ENCODE results near the gene CNOT11.

The CNOT11 gene

DNA sequence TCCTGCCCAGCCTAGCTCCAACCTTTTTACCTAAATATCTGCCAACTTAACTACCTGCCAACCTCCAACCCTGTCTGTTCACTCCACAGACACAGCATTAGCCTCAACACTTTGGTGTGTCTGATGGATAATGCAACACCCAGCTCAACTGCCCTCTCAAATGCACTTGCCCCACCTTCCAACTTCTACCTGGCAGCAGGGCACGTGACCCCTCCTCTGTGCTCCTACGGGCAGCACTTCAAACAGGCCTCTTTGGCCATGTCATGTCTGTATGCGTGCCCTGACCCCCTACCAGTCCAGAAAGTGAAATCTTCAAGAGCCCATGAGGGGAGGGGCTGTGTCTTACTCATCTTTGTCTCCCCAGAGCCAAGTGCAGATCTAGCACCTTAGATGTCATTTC lies 30.3 kb downstream of the CNOT11 start:
- DNase-seq = no peak

DNA sequence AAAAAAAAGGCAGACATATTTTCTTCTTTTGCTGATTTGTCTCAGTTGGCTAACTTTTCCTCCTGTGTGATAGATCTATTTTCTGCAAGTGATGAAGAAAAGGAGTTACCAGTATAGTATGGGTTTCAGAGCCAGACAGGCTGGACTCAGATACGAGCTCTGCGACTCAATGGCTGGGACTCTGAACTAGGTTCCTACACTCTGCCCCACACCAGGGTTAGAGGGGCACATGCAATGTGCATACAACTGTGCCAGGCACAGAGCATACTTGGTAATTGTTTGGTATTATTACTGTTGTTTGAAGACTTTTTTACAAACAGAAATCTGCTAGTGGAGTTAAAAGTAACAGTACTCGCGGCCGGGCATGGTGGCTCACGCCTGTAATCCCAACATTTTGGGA lies 34.0 kb downstream of the CNOT11 start:
- no peak for DNase-seq

DNA sequence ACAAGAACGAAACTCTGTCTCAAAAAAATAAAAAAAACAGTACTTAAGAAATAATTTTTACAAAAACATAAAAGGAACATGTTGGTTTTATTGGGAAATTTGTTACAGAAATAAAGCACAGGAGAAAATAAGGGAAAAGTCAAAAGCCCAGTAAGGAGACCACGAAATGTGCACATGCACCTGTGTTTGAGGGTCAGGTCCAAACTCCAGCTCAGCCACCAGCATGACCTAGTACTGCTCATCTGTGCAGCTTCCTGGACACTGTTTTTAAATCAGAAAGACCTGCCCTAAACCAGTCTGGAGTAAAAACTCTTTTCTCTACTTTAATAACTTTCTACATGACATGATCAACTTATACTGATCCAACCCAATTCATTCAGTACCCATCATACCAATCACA lies 34.6 kb downstream of the CNOT11 start:
- no peak for DNase-seq

DNA sequence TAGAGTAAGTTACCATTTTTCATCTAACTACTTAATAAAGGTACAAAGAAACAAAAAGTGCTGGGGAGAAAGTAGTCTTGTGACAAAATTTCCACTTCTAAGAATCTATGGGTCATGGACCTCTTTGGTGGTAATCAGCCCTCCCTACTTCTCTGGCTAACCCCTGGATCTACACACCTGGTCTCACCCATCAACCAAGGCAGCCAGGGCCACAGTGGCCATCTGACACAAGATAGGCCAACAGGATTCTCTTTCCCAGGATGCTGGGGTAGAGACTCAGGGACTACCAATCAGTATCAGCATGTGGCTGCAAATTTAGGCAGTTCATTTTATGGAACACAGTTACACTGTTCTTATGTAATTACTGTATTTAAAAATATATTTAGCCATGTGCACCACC lies 38.0 kb downstream of the CNOT11 start:
- DNase-seq = no peak

DNA sequence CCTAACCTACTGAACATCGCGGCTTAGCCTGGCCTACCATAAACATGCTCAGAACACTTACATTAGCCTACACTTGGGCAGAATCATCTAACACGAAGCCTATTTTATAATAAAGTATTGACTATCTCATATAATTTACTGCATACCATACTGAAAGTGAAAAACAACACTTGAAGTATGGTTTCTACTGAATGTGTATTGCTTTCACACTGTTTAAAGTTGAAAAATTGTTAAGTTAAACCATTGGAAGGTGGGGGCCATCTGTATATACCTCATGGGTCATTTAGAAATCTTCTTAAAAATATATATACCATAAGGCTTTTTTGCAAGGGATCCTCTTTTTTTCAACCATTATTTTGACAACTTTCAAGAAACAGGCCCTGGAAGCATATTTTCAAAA lies 39.3 kb downstream of the CNOT11 start:
- DNase-seq = no peak

DNA sequence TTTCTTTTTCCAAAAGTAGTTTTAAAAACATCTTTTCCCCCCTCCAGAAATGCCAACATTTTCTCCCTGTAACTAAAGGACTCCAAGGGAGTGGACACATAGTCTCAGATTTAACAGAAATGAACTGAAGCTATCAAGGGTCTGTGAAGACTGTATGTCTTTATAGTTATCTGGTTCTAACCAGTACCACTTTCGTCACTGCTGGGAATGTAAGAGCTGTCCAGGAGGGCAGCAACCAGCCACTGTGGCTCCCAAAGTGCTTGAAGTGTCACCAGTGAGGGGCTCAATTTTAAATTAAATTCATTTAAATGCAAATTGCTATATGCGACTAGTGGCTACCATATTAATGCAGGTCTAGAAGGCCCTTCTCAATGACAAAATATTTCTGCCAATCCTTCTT lies 40.9 kb downstream of the CNOT11 start:
- no peak for DNase-seq

DNA sequence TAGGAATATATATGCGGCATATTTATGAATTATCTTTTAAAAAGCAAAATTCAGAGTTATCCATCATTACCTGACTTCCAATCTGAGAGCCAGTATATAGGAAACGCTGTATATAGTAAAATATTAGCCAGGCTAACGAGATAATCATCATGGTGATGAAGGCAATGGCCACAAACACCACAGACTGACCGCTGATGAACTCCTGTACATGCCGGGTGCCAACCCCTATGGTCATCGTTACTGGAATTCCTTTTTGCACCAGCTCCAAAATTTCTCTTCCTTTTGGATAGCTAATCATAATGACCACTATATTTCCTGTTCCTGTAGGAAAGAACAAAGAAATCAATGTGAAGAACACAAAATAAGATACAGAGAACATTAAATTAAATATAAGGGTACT lies 42.2 kb downstream of the CNOT11 start:
- no peak for DNase-seq

DNA sequence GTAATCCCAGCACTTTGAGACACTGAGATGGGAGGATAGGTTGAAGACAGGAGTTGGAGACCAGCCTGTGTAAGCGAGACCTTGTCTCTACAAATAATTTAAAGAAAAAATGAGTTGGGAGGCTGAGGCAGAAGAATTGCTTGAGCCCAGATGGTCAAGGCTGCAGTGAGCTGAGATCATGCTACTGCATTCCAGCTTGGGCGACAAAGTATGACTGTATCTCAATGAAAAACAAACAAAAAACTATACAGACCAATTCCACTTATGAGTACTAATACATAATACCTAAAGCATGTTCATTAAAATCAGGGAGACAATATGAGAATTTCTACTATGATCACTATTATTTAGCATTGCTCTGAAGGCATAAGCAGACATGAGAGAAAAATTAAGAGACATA lies 43.2 kb downstream of the CNOT11 start:
- no peak for DNase-seq

DNA sequence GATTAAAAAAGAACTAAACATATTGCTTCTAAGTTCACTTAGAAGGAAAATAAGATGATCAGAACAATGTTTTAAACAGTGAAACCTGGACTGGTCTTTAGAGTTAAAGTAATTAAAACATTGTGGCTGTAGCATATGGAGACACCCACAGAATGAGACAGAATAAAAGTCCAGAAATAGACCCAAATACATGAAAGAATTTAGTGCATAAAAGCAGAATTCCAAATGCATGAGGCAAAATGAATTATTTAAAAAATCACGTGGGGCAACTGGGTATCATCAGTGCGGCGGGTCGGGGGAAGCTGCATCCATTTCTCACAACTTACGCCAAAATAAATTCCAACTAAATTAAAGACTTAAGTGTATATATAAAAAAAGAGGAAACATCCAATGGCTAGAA lies 43.7 kb downstream of the CNOT11 start:
- no peak for DNase-seq

DNA sequence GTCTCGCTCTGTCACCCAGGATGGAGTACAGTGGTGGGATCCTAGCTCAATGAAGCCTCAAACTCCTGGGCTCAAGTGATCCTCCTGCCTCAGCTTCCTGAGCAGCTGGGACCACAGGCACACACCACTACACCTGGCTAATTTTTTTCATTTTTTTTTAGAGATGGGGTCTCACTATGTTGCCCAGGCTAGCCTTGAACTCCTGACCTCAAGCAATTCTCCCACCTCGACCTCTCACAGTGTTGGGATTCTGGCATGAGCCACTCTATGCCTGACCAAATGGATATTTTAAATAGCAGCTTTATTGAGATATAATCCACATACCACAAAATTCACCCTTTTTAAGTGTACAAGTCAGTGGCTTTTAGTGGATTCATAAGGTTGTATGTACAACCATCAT lies 44.7 kb downstream of the CNOT11 start:
- no peak for DNase-seq

DNA sequence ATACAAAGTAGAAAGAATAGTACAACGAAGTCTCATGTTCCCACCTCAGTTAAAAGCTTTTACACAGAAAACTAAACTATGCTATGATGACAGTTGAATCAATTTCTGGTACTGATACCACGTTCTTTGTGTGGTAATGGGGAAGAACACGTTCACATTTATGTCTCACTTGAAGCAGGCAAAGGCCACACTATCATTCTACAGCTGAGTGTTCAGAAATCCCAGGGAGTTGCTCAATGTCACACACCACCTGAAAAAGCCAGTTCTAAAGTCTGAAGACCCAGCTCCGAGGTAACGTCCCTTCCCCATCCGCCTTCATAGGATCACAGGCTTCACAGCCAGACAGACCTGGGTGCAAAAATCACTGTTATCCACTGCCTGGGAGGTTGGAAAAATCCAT lies 46.9 kb downstream of the CNOT11 start:
- no peak for DNase-seq

DNA sequence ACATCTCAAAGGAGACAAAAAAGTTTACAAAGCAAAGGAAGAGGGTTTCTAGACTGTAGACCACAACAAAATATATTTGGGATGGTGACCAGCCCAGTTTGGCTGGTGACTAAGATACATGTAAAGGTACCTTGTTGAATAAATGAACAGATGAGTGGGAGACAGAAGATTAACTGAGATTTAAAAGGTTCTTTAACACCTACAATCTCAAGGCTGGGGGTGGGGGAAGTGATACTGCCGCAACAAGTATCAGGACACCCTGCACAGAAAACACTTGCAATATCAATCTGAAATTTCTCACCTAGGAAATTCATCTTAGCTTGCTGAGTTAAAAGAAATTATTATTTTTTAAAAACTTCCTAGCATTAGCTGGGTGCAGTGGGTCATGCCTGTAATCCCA lies 47.5 kb downstream of the CNOT11 start:
- DNase-seq = no peak

DNA sequence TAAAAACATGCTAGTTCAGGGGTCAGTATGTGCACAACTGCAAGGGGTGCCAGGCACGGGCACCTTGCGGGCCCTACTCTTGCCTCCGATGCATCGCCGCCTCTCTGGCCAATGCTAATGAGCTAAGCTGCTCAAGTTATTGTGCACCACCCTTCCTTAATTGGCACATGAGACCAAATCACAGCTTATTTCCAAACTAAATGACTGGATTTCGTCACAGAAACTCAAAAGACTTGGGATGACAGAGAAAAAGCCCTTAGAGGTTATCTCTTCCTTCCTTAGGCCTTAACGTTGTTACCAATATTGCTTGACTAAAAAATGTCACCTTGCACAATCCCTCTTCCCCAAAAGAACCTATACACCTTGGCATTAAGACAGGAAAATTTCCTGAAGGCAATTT lies 48.1 kb downstream of the CNOT11 start:
- no peak for DNase-seq

DNA sequence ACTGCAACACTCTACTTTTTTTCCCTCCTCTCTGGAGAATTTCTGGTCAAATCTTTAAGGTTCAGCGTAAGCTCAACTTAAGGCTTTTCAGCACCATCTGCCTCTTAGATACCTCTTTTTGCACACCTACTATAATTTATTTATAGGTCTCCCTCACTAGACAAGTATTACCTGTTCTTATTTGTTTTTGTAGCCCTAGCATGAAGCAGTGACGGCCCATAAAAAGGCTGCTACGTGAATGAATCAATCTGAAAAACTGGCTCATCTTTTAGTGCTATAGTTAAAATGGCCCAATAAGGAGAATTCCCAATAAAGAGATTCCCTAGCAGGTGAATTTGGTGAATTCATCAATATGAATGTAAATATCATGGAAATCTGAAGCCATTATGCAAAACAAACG lies 49.3 kb downstream of the CNOT11 start:
- DNase-seq = no peak

DNA sequence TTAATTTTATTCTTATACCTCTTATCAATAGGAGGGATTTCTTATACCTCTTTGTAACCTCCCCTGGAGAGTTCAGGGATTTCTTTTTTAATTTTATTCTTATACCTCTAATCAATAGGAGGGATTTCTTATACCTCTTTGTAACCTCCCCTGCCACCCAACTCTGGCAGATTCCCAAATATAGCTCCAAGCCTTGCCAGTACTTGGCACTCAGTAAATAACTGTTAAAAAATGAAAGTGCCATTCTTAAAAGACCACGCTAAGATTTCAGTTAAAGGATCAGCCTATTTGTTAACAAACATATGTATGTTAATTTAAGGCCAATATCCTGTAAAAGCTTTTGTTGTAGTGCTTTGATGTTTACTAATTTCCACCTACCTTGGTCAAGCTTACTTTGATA lies 51.0 kb downstream of the CNOT11 start:
- DNase-seq = no peak

DNA sequence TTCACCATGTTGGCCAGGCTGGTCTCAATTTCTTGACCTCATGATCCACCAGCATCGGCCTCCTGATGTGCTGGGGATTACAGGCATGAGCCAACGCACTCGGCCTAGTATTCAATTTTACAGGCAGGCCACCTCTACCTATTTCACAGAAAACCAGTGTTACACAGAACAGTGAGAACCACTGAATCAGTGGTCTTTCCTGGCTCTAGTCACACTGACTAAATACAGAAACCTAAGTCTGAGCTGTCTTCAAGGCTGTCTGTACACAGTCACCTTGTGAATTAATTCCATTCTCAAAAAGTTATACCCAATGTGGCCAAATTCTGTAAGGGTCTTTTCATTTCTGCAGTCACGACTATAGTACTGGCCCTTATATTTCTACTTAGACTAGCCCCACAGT lies 52.3 kb downstream of the CNOT11 start:
- DNase-seq = no peak

DNA sequence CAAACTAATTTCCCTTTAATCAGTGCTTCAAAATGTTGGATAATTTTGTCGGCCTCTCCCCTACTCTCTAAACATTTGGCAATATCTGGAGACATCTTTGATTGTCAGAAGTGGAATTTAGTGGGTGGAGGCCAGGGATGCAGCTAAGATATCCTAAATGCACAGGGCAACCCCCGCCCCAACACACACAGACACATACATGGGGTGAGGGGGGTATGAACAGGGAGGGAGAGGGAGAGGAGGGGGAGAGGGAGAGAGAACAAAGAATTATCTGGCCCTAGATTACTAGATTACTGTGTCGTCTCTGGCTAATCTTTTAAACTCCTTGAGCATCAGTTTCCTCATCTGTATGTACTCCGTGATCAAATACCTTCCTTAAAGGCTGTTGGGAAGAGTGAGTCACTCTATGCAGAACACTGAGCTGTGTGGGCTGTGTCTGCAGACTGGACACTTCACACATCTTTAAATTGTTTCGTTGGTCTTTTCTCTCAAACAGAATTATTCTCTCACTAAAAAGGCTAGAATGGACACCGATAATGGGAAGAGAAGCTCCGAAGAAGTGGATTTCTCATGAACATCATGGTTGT lies 52.9 kb downstream of the CNOT11 start:
- no peak for DNase-seq

DNA sequence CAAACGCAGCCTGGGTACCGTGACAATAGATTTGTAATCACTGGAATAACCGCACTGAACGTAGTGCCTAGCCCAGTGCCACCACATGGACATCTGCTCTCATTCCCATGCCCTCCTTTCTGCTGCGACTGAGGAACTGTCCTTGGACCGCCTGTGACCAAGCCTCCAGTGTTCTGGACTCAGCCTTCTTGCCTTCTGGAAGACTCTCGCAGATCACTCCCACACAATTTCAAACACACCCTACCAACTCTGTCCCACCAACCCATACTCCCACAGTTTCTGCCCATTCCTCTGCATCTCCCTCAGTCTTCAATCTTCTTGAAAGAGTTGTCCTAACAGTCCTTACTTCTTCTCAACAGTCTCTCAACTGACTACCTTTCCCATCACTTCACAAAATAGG lies 53.7 kb downstream of the CNOT11 start:
- no peak for DNase-seq

DNA sequence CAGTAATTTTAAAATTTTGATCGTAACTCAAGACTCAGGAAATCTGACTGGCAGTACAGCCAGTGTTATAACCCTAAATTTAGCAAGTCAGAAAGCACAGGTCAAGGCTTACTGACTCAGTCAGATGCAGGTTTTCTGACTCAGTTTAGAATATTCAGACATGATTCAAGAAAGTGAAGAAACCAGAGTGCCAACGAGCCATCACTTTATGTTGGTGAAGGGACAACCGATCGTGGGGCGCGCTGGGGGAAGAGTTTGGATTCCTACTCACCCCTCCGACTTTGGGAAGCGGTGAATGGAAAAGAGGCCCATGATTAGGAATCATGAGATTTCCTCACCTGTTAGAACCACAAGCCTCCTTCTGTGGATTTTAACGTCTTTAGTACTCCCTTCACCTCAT lies 54.8 kb downstream of the CNOT11 start:
- no peak for DNase-seq

DNA sequence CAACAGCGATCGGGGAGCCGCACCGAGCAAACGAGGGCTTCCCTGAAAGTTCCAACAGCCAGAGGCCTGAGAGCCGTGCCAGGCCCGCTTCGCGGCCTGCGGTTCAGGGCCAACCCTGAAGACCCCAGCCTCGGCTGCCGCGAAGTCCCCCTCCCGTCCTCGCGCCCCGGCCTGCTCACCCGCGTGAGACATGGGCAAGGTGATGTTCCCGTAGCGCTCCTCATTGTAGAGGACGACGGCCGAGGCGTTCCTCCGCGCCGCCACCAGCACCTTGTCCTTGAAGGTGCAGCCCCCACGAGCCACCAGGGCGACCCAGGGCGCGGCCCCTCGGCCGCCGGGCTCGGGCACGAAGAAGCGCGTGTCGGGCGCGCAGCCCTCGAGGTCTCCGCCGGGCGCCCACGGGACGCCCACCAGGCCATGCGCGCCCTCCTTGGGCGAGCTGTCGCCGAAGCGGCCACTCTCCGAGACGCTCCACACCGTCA lies 55.3 kb downstream of the CNOT11 start:
- no peak for DNase-seq

DNA sequence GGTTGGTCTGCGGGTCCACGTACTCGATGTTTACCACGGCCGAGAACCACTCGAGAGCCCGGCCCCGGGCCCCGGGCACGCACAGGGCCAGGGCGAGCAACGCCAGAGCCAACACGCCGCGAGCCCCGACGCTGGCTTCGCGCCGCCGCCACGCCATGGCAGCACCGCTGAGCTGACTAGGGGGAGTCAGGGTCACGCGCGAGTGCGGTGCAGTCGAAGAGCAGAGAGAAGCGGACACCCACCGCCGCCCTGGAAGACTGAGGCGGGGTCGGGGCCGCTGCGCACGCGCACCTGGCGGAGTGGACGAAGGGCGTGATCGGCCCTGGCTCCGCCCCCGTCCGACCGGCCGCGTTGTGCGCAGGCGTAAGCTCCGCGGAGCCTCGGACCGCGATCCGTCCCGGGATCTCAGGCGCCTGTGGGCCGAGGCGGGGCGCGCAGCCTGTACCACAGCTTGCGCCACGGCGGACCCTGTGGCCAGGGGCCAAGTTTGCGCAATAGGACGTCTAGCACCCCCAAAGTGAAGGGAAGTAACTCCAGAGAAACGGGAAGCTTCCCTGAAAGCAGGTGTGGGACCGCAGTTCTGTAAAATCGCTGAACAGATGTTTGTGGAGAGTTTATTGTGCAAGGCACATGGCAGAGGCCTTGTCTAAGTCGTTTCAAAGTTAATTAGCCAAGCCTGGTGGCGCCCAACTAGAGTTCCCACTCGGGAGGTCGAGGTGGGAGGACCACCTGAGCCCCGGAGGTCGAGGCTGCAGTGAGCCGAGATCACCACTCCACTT lies 55.9 kb downstream of the CNOT11 start, which contains the start of gene RNF149:
Gene RNF149, minus strand, starts transcription at position 270 of the 779 bp plus-strand sequence. Its CDS starts 113 bp downstream, at position 157.
- DNase-seq = peak; percentile 97

DNA sequence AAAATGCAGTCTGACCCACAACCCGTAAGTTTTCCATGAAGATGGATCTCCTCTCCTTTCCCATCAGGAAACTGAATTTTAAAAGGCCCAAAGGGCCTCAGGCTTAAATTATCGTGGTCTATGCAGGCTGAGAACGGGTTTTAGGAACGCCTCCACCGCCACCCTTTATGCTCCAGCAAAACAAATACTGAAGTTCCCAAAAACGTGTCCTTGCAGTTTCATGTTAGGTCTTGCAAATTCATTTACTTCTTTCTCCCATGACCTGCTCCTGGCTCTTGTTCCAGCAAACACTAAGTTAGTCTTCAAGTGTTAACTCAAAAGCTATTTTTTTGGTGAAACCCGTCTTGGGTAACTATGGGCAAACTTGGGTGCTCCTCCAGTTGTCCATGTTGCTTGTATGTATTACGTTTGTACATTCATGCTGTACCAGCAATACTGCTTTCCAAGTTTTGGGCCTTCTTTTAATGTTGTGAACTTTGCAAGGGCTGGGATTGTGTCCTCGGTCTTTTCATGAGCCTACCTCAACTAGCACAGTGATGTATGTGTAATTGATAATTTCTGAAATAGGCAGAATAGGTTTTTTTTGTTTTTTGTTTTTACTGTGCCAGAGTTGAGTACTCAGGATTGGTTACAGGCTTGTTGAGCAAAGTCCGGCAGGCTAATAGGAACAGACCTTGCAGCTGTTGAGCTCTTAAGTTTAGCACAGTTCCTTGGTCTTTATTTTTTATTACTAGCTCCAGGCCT lies 57.6 kb downstream of the CNOT11 start:
- DNase-seq = no peak

DNA sequence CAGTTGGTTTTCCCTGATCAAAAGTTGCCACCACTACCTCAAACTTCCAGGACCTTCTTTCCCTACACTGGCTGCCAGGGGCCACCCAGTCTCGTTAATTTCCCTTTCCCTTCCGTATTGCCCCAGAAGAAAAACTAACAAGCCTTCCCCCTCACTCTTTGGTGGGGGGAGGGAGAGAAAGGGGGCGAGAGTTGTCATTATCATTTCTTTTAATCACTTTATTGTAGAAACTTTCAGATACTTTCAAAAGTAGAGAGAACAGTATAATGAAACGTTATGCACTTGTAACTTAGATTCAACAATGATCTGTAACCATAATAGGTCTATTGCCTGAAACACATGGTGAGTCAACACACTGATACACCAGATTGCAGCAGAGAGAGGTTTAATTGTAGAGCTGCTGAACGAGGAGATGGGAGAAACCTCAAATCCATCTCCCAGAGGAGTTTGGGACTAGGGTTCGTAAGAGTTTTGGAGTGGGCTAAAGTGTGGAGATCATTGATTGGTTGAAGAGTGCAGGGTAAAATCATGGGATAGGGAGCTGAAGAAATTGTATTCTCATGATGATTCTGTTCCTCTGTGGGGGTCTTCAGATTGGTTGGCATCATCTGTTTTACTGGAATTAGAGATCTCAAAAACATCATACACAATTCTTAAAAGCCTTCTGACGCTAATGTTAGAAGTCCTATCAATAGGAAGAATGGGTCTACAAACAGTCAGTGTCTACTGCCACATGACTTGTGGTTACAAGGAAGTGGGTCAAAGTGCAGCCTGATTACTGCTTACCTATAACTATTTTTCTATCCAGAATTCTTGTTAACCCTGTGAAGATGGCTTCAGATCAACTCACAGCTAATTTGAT lies 58.4 kb downstream of the CNOT11 start:
- DNase-seq = no peak

Measured in activated CD4-positive, CD25-positive, alpha-beta regulatory T cell treated with anti-CD3 and anti-CD28 coated beads, Interleukin-2, amount 50 U/mL, for 72 hours (primary cell).